ENCODE measurements around the gene NR3C1. TPM values are rescaled to one million over a fixed set of nuclear protein-coding genes. Genes with fewer than 3 reads are reported as not detected.

NR3C1 gene
- total RNA-seq, 1 experiment from 2014 or later = 31.4 TPM

GRCh38 chr5:143314099-143314498, 89.4 kb downstream of the NR3C1 start:
- TF ChIP-seq CTCF (conservative IDR thresholded peaks at IDR 0.05) = no peak
- H3K23ac ChIP-seq (ENCODE audit: insufficient read length, low read depth, low read length) = no peak overlapping the region
- no peak overlapping the region for H3T11ph ChIP-seq (ENCODE audit: low read length)
- H2BK15ac ChIP-seq (ENCODE audit: low read depth, low read length) = no peak overlapping the region
- no peak for DNase-seq
- WGBS (ENCODE audit: extremely low coverage, insufficient read length, low lambda C conversion rate) = no CpG with 5 or more reads among the region's 1 CpG
- no peak overlapping the region for H4K8ac ChIP-seq (replicated peaks; ENCODE audit: insufficient read length, low read depth, low read length)
- no peaks in the 10 kb centered on the region for H3K23me2 ChIP-seq (ENCODE audit: insufficient read length, low read depth, low read length, poor library complexity, severe bottlenecking)
- no peak overlapping the region for H2BK12ac ChIP-seq (ENCODE audit: insufficient read length, low read depth, low read length)
- no peaks in the 10 kb centered on the region for H3K79me2 ChIP-seq (ENCODE audit: insufficient read depth, low read length)
- H3K4me1 Mint-ChIP-seq = peaks cover 0 to 4% of the 10 kb centered on the region in 2 experiments; a peak in 2 of 4 replicates
- H3K14ac ChIP-seq (ENCODE audit: insufficient read depth, low read length) = no peak overlapping the region
- no peak overlapping the region for H3K4me2 ChIP-seq (ENCODE audit: insufficient read depth, insufficient read length, low read length)
- H2BK120ac ChIP-seq (ENCODE audit: low read depth, low read length, poor library complexity, severe bottlenecking) = no peak overlapping the region
- no peak overlapping the region for H3K18ac ChIP-seq (ENCODE audit: insufficient read length, low read depth, low read length)
- H3K56ac ChIP-seq (ENCODE audit: insufficient read length, low read depth, low read length) = no peak overlapping the region
- H3K9me3 ChIP-seq (ENCODE audit: control insufficient read depth, low read depth, low read length) = no peaks in the 10 kb centered on the region
- no peak overlapping the region for H2BK5ac ChIP-seq (ENCODE audit: insufficient read length, low read length)
- no peak overlapping the region for H3K27ac Mint-ChIP-seq
- H3K36me3 Mint-ChIP-seq (ENCODE audit: insufficient read depth in 1 of 3, low read depth in 3 of 3) = peaks cover 13 to 18% (median 15%) of the 10 kb centered on the region in 3 experiments; a peak in 5 of 7 replicates
- H3K4ac ChIP-seq (ENCODE audit: low read depth, low read length) = no peak overlapping the region
- H3K27me3 ChIP-seq (ENCODE audit: insufficient read depth, low read length) = no peaks in the 10 kb centered on the region
- H4K91ac ChIP-seq (ENCODE audit: insufficient read length, low read depth, low read length) = no peak overlapping the region
- no peak overlapping the region for H4K5ac ChIP-seq (ENCODE audit: insufficient read length, low read depth, low read length)
- H3K4me3 Mint-ChIP-seq = no peak overlapping the region
- no peak overlapping the region for H2AK5ac ChIP-seq (ENCODE audit: insufficient read length, low read length)
- no peaks in the 10 kb centered on the region for H4K20me1 ChIP-seq (ENCODE audit: control insufficient read depth, insufficient read depth, insufficient read length)
- no peaks in the 10 kb centered on the region for H3K4me1 ChIP-seq (ENCODE audit: insufficient read depth, low read length)
- H3K27me3 Mint-ChIP-seq (ENCODE audit: low read depth) = no peaks in the 10 kb centered on the region
- no peaks in the 10 kb centered on the region for H3K9me3 Mint-ChIP-seq
- no peak overlapping the region for H2AFZ ChIP-seq (ENCODE audit: low read length)
- no peak overlapping the region for H2BK20ac ChIP-seq (ENCODE audit: low read depth, low read length, poor library complexity, severe bottlenecking)
- H3K9ac ChIP-seq (ENCODE audit: extremely low read depth, insufficient read length, low read length) = no peak overlapping the region
- no peaks in the 10 kb centered on the region for H3K79me1 ChIP-seq (ENCODE audit: insufficient read depth, low read depth, low read length, poor library complexity, severe bottlenecking)
- H3K27ac ChIP-seq (ENCODE audit: insufficient read length, low read depth, low read length) = no peak overlapping the region

All from H9 (cell line).